ENCODE results near the gene ZMAT2. TPM values are rescaled to one million over a fixed set of nuclear protein-coding genes. Genes with fewer than 3 reads are reported as not detected.

The ZMAT2 gene
- total and polyA plus RNA-seq, 10 of the 15 experiments (the other 5 are each of a cell fraction or from before 2014, with no cell fraction given) = 28.1 to 102 (median 42.9) TPM

- no peaks in the 10 kb centered on the region for H3K27me3 ChIP-seq (replicated peaks in 1 of 2; ENCODE audit: control insufficient read depth in 2 of 2, insufficient read depth in 2 of 2, low read length in 1 of 2)
- no TSS peak for BruUV-seq (replicated peaks)
- TF ChIP-seq RCOR1 (conservative IDR thresholded peaks at IDR 0.05; ENCODE audit: low read depth, low read length) (no peak), ETV6 (conservative IDR thresholded peaks at IDR 0.05 in 1 of 2, IDR thresholded peaks at IDR 0.05 in 1 of 2; ENCODE audit: borderline replicate concordance in 1 of 2, low read depth in 1 of 2) (no peak), CBFB (IDR thresholded peaks at IDR 0.05; ENCODE audit: low read depth) (no peak), HSF1 (IDR thresholded peaks at IDR 0.05; ENCODE audit: low read depth, low read length) (no peak), POLR2A (IDR thresholded peaks at IDR 0.05; ENCODE audit: low read depth, low read length) (peak; percentile 53)
- no peaks in the 10 kb centered on the region for H3K79me2 ChIP-seq (ENCODE audit: control insufficient read depth, insufficient read depth, low read length)
- no peak for ATAC-seq
- H2AFZ ChIP-seq (ENCODE audit: control insufficient read depth, low read depth, low read length) = no peak within 1 kb of the TSS
- in situ Hi-C loops (cut with MboI) = no loop called here
- RAD21 ChIA-PET (ENCODE audit: unreplicated experiment) = no interaction called here
- intact Hi-C loops (cut with micrococcal nuclease; ENCODE audit: unreplicated experiment) = no loop called here
- no peaks in the 10 kb centered on the region; the same call in 1 of the 2 replicates for H4K20me1 ChIP-seq (ENCODE audit: control insufficient read depth, insufficient read depth)
- H3K9me3 ChIP-seq (replicated peaks; ENCODE audit: control insufficient read depth, insufficient read depth, low read length) = no peaks in the 10 kb centered on the region
- CTCF ChIA-PET = no interaction called here
- H3K4me3 ChIP-seq = no peak within 1 kb of the TSS
- no peak for FAIRE-seq
- H3K27ac ChIP-seq (ENCODE audit: control insufficient read depth, insufficient read depth) = no peak within 1 kb of the TSS
- no peak for DNase-seq (ENCODE audit: low read depth, low spot score)
- H3K4me2 ChIP-seq (ENCODE audit: control insufficient read depth, insufficient read depth) = no peak within 1 kb of the TSS
- 98% methylated on average over 38 of the region's 45 CpGs for WGBS (ENCODE audit: insufficient coverage, insufficient replicate concordance, low lambda C conversion rate, missing lambda C conversion rate)
- H3K4me1 ChIP-seq (ENCODE audit: control insufficient read depth, insufficient read depth, low read length) = no peaks in the 10 kb centered on the region
- POLR2A ChIA-PET = no interaction called here
- SMC1A ChIA-PET (ENCODE audit: uncharacterized antibody, unreplicated experiment) = no interaction called here
- peaks cover 34 to 38% of the 10 kb centered on the region in 2 experiments for H3K36me3 ChIP-seq (ENCODE audit: control insufficient read depth in 2 of 2, insufficient read depth in 2 of 2, low read length in 1 of 2)
- H3K9ac ChIP-seq (ENCODE audit: control insufficient read depth, insufficient read depth, low read length) = no peak within 1 kb of the TSS
Measured at GRCh38 chr5:140673187-140673976, 26.9 kb upstream of the ZMAT2 start, which contains the start of gene DND1. TSS of gene DND1 (minus strand) at chr5:140673576. CDS start at chr5:140673542, 34 bp downstream.
